HepG2 (cell line): ENCODE data around the gene GIPC1. TPM values are rescaled to one million over a fixed set of nuclear protein-coding genes. Genes with fewer than 3 reads are reported as not detected.

Experiments used
- ATF4 ChIP-seq, 2 experiments: fragments of 450-650 bp in 1 of 2; sonication (generic) in 1 of 2; formaldehyde crosslinking; IDR thresholded peaks; 2 replicates each; pipeline versions ENCODE4 v1.5.0 to v1.8.0; 2020 to 2022; ENCODE audit warnings: mild to moderate bottlenecking in 1 of 2, missing genetic modification reagents in 1 of 2
- BATF2 ChIP-seq: sonication (generic); formaldehyde crosslinking; IDR thresholded peaks from 2 replicates; pipeline ENCODE4 v1.8.0; 2022; ENCODE audit warnings: mild to moderate bottlenecking, missing genetic modification reagents, moderate library complexity
- EEA1 ChIP-seq: sonication (generic); formaldehyde crosslinking; IDR thresholded peaks from 2 replicates; pipeline ENCODE4 v1.5.1; 2020; ENCODE audit warnings: mild to moderate bottlenecking, missing genetic modification reagents, borderline replicate concordance
- KDM5B ChIP-seq: sonication (generic); formaldehyde crosslinking; IDR thresholded peaks from 2 replicates; pipeline ENCODE4 v1.4.0; 2020; ENCODE audit warnings: missing genetic modification reagents, mild to moderate bottlenecking, borderline replicate concordance
- THAP11 ChIP-seq: IDR thresholded peaks from 2 replicates; pipeline ENCODE4 v1.6.1; 2016; ENCODE audit warnings: missing biosample characterization, missing genetic modification reagents
- ZBTB10 ChIP-seq: sonication (generic); formaldehyde crosslinking; IDR thresholded peaks from 2 replicates; pipeline ENCODE4 v1.4.0; 2020; ENCODE audit warnings: missing genetic modification reagents, borderline replicate concordance
- ZFP91 ChIP-seq: sonication (generic); formaldehyde crosslinking; IDR thresholded peaks from 2 replicates; pipeline ENCODE4 v1.9.0; 2022; ENCODE audit warnings: missing genetic modification reagents, mild to moderate bottlenecking, borderline replicate concordance
- ZNF276 ChIP-seq: sonication (generic); formaldehyde crosslinking; IDR thresholded peaks from 2 replicates; pipeline ENCODE4 v1.4.0; 2020; ENCODE audit warnings: mild to moderate bottlenecking, low read depth, missing genetic modification reagents
- ZNF772 ChIP-seq: sonication (generic); formaldehyde crosslinking; IDR thresholded peaks from 2 replicates; pipeline ENCODE4 v1.5.0; 2020; ENCODE audit warnings: mild to moderate bottlenecking, missing genetic modification reagents
- ZSCAN25 ChIP-seq: sonication (generic); formaldehyde crosslinking; IDR thresholded peaks from 2 replicates; pipeline ENCODE4 v1.8.0; 2022; ENCODE audit warnings: mild to moderate bottlenecking, missing genetic modification reagents
- polyA plus RNA-seq, 8 experiments: library from polyadenylated mRNA; depleted of rRNA in 3 of 8; stranded (reverse) in 7 of 8; unstranded in 1 of 8; fragments of >200 nt; fragmentation: Illumina TruSeq in 4 of 8; extraction: Trizol in 4 of 8; gene quantifications; 2 replicates each; pipeline versions ENCODE4 v1.2.1 to v1.2.3, GENCODE V29; 2011 to 2016; ENCODE audit warnings: low read depth in 4 of 8, missing spikeins in 1 of 8, mixed read lengths in 1 of 8; ENCODE audit not compliant: insufficient read depth in 1 of 8
- total RNA-seq, 5 experiments: library from RNA; depleted of rRNA; stranded (reverse); fragments of >200 nt; fragmentation: Illumina TruSeq; extraction: Trizol; gene quantifications; 2 replicates each; pipeline ENCODE4 v1.2.3, GENCODE V29; 2016; ENCODE audit warnings: low read depth in 1 of 5
- TF ChIP-seq, protein P1 (sequence below): sonication (generic); formaldehyde crosslinking; IDR thresholded peaks from 2 replicates; pipeline ENCODE4 v1.5.0; 2020; ENCODE audit warnings: mild to moderate bottlenecking, missing genetic modification reagents
- TF ChIP-seq, protein P2 (sequence below): sonication (generic); formaldehyde crosslinking; IDR thresholded peaks from 2 replicates; pipeline ENCODE4 v1.4.0; 2020; ENCODE audit warnings: missing genetic modification reagents

Gene GIPC1
- total and polyA plus RNA-seq, 2 of the 13 experiments (the other 11 are each of a cell fraction or from before 2014, with no cell fraction given): 27.1 to 48.1 TPM

DNA sequence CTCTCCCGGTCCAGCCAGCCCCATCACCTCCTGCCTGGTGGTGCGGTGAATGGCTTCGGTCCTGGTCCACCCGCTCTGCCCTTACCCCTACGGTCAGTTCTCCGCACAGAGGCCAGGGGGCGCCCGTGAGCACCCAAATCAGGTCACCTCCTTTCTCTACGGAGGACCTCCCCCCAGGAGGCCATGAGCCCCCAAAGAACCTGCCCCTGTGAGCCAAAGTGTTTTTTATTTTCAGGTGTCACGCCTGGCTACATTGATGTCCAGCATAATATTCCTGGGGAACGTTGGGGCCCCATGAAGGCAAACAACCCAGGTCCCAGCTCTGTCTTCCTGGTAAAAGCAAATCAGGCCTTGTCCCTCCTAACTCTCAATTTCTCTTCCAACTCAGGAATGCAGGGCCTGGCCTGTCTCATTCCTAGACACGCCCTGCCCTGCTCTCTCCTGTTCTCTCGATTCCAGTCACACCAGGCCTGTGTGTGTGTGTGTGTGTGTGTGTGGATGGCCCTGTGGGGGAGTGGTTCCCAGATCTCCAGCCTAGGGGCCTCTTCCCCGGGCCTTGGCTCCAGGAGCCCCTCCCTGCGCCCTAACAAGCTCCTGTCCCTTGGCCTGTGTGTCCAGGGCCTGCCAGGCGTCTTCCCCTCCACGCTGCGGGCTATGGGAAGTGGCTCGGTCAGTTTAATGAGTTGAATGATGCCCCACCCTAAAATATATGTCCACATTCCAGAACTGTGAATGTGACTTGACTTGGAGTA lies 9.7 kb upstream of the GIPC1 start (continued):
- TF ChIP-seq, protein P1, sequence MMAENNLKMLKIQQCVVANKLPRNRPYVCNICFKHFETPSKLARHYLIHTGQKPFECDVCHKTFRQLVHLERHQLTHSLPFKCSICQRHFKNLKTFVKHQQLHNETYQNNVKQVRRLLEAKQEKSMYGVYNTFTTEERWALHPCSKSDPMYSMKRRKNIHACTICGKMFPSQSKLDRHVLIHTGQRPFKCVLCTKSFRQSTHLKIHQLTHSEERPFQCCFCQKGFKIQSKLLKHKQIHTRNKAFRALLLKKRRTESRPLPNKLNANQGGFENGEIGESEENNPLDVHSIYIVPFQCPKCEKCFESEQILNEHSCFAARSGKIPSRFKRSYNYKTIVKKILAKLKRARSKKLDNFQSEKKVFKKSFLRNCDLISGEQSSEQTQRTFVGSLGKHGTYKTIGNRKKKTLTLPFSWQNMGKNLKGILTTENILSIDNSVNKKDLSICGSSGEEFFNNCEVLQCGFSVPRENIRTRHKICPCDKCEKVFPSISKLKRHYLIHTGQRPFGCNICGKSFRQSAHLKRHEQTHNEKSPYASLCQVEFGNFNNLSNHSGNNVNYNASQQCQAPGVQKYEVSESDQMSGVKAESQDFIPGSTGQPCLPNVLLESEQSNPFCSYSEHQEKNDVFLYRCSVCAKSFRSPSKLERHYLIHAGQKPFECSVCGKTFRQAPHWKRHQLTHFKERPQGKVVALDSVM (CRISPR knock-in tag): peak; percentile 60
- TF ChIP-seq THAP11 (CRISPR knock-in tag) (0 out of 2 replicates have a peak, but pooled peaks have one; percentile 29), ZNF772 (CRISPR knock-in tag) (no peak), ATF4 (CRISPR knock-in tag; IDR thresholded peaks at IDR 0.05) (0 out of 4 replicates have a peak, but pooled peaks of 1 of the 2 experiments have one; percentile 30), ZFP91 (peak; percentile 25; the same call in 1 of the 2 replicates), EEA1 (0 out of 2 replicates have a peak, but pooled peaks have one; percentile 44), ZBTB10 (peak; percentile 50; the same call in 1 of the 2 replicates), ZNF276 (CRISPR knock-in tag) (no peak), BATF2 (no peak), ZSCAN25 (CRISPR knock-in tag) (no peak), KDM5B (CRISPR knock-in tag) (no peak)
- TF ChIP-seq, protein P2, sequence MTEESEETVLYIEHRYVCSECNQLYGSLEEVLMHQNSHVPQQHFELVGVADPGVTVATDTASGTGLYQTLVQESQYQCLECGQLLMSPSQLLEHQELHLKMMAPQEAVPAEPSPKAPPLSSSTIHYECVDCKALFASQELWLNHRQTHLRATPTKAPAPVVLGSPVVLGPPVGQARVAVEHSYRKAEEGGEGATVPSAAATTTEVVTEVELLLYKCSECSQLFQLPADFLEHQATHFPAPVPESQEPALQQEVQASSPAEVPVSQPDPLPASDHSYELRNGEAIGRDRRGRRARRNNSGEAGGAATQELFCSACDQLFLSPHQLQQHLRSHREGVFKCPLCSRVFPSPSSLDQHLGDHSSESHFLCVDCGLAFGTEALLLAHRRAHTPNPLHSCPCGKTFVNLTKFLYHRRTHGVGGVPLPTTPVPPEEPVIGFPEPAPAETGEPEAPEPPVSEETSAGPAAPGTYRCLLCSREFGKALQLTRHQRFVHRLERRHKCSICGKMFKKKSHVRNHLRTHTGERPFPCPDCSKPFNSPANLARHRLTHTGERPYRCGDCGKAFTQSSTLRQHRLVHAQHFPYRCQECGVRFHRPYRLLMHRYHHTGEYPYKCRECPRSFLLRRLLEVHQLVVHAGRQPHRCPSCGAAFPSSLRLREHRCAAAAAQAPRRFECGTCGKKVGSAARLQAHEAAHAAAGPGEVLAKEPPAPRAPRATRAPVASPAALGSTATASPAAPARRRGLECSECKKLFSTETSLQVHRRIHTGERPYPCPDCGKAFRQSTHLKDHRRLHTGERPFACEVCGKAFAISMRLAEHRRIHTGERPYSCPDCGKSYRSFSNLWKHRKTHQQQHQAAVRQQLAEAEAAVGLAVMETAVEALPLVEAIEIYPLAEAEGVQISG (CRISPR knock-in tag): peak; percentile 18; the same call in 1 of the 2 replicates
